ENCODE results near the gene PIK3AP1.
"Not testable (repeated sequence)": the region's sequence is repeated elsewhere in the genome, so short reads cannot be mapped to it uniquely, and the experiment has no call there.

The PIK3AP1 gene

GRCh38 chr10:96695975-96696634, 24.2 kb downstream of the PIK3AP1 start:
- no peak for DNase-seq

- DNase-seq = no peak
Measured at GRCh38 chr10:96695366-96695765, 24.9 kb downstream of the PIK3AP1 start.

- no peak for DNase-seq
Measured at GRCh38 chr10:96693431-96693830, 26.9 kb downstream of the PIK3AP1 start.

DNA sequence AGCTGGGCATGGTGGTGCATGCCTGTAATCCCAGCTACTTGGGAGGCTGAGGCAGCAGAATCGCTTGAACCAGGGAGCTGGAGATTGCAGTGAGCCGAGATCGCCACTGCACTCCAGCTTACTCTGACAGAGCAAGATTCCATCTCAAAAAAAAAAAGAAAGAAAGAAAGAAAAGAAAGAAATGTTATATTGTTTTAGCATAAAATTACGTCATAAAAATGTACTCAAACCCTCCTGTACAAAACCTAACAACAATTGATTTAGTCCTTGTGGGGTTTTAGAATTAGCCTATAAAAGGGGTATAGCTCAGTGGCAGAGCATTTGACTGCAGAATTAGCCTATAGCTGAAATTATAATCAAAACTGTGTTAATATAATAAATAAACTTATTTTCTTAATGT, 27.9 kb downstream of the PIK3AP1 start:
- DNase-seq = no peak

- DNase-seq = no peak
Measured at GRCh38 chr10:96691761-96692160, 28.6 kb downstream of the PIK3AP1 start.

GRCh38 chr10:96690755-96691730, 29.3 kb downstream of the PIK3AP1 start:
- DNase-seq = no peak

GRCh38 chr10:96688789-96689188, 31.5 kb downstream of the PIK3AP1 start:
- DNase-seq = no peak

- no peak for DNase-seq
Measured at GRCh38 chr10:96687317-96688012, 32.8 kb downstream of the PIK3AP1 start.

DNA sequence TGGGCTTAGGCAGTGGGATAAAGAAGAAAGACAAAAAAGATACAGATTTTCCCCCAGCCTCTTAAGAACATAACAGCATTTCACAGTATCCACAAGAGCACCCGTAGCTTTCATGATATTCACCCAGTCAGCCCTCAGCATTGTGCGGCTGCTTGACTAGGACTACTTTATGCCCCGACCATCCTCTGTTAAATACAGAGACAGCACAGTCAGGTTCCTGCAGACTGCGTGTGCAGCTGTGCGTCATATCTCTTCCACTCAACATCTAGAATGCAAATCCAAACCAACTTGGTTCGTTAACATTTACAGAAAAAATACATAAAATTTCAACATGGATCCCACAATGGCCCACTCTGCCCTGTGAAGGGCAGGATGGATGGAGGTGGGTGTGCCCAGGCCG, 33.8 kb downstream of the PIK3AP1 start:
- no peak for DNase-seq

- DNase-seq = no peak
Measured at GRCh38 chr10:96685306-96685705, 35.0 kb downstream of the PIK3AP1 start.

DNA sequence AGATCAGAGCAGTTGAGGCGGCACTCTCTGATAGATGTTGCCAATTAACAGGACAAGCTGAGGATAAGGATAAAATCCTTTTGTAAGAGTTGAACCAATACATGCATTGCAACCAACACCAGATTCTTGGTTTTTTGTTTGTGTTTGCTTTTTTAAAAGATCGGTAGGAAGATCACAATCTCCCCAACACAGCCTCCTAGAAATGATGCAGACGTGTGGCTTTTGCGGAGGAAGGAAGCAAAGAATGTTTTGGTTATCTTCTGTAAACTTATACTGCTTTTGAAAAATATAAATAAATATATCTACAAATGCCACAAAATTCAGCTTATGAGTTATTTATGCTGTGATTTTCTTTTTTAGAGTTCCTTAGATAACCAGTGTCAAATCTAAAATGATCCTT, 35.5 kb downstream of the PIK3AP1 start:
- no peak for DNase-seq

DNA sequence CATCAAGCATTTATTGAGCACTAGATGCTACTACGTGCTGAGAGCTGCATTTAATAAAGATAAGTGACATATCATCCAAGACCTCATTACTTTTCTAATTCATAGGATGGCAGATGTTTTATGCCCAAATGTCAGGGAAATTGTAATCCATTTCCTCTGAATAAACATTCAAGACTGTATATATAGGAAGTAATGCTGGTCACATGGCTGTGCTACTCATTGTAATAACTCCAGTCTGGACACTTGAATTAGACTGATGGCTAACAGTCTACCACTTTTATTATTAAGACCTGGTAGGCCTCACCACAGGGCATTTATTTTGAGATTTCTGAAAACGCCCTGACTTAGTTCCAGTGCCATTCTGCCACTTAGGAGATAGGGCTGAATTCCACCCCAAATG, 36.6 kb downstream of the PIK3AP1 start:
- no peak for DNase-seq

DNA sequence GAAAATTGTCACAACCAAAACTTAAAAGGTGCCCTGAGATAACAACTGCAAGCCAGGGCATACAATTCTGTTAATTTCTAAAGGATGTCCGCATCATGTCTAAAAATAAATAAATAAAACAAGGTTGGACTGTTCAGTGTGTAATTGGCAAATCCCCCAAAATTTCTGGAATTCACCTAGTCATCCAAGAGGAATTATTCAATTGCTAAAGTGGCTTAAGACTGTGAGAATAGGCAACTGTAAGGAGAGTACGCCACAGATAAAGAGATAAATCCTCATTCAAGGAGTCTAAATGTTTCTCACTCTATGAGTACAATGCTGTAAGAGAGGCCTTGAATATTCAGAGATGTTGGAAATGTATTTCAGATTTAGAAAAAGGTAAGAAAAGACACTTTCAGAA, 37.2 kb downstream of the PIK3AP1 start:
- DNase-seq = no peak

DNA sequence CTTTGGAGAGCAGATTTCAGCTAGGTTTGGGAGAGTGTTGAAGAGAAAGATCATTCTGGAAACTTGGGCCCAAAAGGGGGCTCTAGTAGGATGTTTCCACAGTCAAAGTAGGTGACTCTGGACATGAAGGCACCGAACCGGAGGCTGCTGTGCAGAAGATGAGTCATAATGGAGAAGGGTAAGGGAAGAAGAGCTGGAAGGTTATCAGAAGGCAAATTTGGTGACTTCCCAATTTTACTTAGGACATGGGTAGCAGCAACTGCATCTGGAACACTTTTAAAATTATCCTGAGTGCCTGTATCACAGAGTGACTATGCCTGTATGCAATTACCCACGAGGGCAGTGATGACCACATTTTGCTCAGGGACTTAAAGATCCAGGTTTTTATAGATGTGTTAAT, 38.8 kb downstream of the PIK3AP1 start:
- no peak for DNase-seq

DNA sequence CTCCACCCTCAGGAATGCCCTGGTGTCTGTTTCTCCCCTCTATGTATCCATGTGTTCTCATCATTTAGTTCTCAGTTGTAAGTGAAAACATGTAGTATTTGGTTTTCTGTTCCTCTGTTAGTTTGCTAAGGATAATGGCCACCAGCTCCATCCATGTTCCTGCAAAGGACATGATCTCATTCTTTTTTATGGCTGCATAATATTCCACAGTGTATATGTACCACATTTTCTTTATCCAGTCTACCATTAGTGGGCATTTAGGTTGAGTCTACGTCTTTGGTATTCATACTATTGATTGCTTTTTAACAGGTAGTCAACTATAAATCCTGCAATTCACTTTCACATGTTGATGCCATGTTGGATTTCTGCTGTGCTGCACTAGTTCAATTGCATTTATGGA, 39.9 kb downstream of the PIK3AP1 start:
- DNase-seq = not testable (repeated sequence)

- no peak for DNase-seq
Measured at GRCh38 chr10:96678725-96679124, 41.6 kb downstream of the PIK3AP1 start.

- DNase-seq = no peak
Measured at GRCh38 chr10:96676272-96677112, 43.8 kb downstream of the PIK3AP1 start.

GRCh38 chr10:96675846-96676245, 44.5 kb downstream of the PIK3AP1 start:
- DNase-seq = no peak

- no peak for DNase-seq
Measured at GRCh38 chr10:96673318-96674099, 46.8 kb downstream of the PIK3AP1 start.

- DNase-seq = no peak
Measured at GRCh38 chr10:96672481-96673175, 47.7 kb downstream of the PIK3AP1 start.
